Smooth muscle cell (in vitro differentiated cells): ENCODE measurements around the gene NPAP1. TPM values are rescaled to one million over a fixed set of nuclear protein-coding genes. Genes with fewer than 3 reads are reported as not detected.
"Not testable (repeated sequence)": the region's sequence is repeated elsewhere in the genome, so short reads cannot be mapped to it uniquely, and the experiment has no call there.

ENCODE experiments used
- DNase-seq: peaks from one replicate; lab custom pipeline; 2025; ENCODE audit not compliant: unreplicated experiment; lab: John Stamatoyannopoulos, UW
- H2AFZ ChIP-seq: fragments of 200-600 bp; sonication (generic); 2 replicates; pipeline ENCODE4 v1.6.0; 2016; ENCODE audit warnings: antibody characterized with exemption, low read depth, mild to moderate bottlenecking
- H3F3A ChIP-seq: fragments of 200-600 bp; sonication (generic); 2 replicates; pipeline ENCODE4 v1.6.0; 2017; ENCODE audit warnings: antibody characterized with exemption, low read depth
- H3K27ac ChIP-seq: fragments of 200-600 bp; sonication (generic); 2 replicates; pipeline ENCODE4 v1.5.1; 2016; ENCODE audit warnings: low read depth, mild to moderate bottlenecking
- H3K27me3 ChIP-seq: fragments of 200-600 bp; sonication (generic); 2 replicates; pipeline ENCODE4 v1.6.1; 2016; ENCODE audit warnings: low read depth, mild to moderate bottlenecking
- H3K36me3 ChIP-seq: fragments of 200-600 bp; sonication (generic); 2 replicates; pipeline ENCODE4 v1.5.1; 2016; ENCODE audit warnings: low read depth
- H3K4me1 ChIP-seq: fragments of 200-600 bp; sonication (generic); 2 replicates; pipeline ENCODE4 v1.5.1; 2016; ENCODE audit warnings: low read depth
- H3K4me2 ChIP-seq: fragments of 200-600 bp; sonication (generic); 2 replicates; pipeline ENCODE4 v1.6.0; 2016; ENCODE audit warnings: mild to moderate bottlenecking
- H3K4me3 ChIP-seq: fragments of 200-600 bp; sonication (generic); 2 replicates; pipeline ENCODE4 v1.5.1; 2016; ENCODE audit warnings: mild to moderate bottlenecking
- H3K79me2 ChIP-seq: fragments of 200-600 bp; sonication (generic); 2 replicates; pipeline ENCODE4 v1.6.0; 2016; ENCODE audit warnings: low read depth, mild to moderate bottlenecking
- H3K9ac ChIP-seq: fragments of 200-600 bp; sonication (generic); 2 replicates; pipeline ENCODE4 v1.6.0; 2016; ENCODE audit warnings: low read depth
- H3K9me3 ChIP-seq: fragments of 200-600 bp; sonication (generic); replicated peaks from 2 replicates; pipeline ENCODE4 v1.5.1; 2016; ENCODE audit warnings: low read depth
- H4K20me1 ChIP-seq: fragments of 200-600 bp; sonication (generic); 2 replicates; pipeline ENCODE4 v1.6.0; 2016; ENCODE audit warnings: low read depth
- CTCF ChIP-seq: fragments of 200-600 bp; sonication (generic); IDR thresholded peaks from 2 replicates; pipeline ENCODE4 v1.5.1; 2017; ENCODE audit warnings: borderline replicate concordance, mild to moderate bottlenecking, antibody characterized with exemption; ENCODE audit not compliant: insufficient read depth, poor library complexity, severe bottlenecking
- WGBS: methylation state at CpG from one replicate; pipeline ENCODE4 v1.1.7; 2016; ENCODE audit warnings: low lambda C conversion rate; 5-methylcytosine and 5-hydroxymethylcytosine counted together
- polyA plus RNA-seq: library from polyadenylated mRNA; unstranded; fragments of >200 nt; fragmentation: Nextera tagmentation; extraction: Ambion mirVana; gene quantifications from 2 replicates; pipeline ENCODE4 v1.2.1, GENCODE V29; 2016
- total RNA-seq: library from RNA; depleted of rRNA; stranded (reverse); fragments of >200 nt; gene quantifications from 2 replicates; pipeline ENCODE4 v1.2.3, GENCODE V29; 2014

Gene NPAP1
- total and polyA plus RNA-seq, 2 experiments from 2014 or later: 0.04 TPM; not detected in 1

DNA sequence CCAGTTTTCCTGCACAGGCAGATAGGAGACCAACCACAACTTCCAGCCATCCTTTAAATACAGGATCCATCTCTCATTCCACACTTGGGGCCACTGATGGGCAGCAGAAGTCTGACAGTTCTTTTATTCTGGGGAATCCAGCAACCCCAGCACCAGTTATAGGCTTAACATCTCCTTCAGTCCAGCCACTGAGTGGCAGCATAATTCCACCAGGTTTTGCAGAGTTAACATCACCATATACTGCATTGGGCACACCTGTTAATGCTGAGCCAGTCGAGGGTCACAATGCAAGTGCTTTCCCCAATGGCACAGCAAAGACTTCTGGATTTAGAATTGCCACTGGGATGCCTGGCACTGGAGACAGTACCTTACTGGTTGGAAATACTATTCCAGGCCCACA lies 2.9 kb downstream of the NPAP1 start:
- no peak for TF ChIP-seq CTCF
- H3K27me3 ChIP-seq: no peaks in the 10 kb centered on the region
- H3K27ac ChIP-seq: no peak overlapping the region
- no peak overlapping the region for H3K4me3 ChIP-seq
- H4K20me1 ChIP-seq: no peaks in the 10 kb centered on the region
- H3K9ac ChIP-seq: no peak overlapping the region
- H3K79me2 ChIP-seq: no peaks in the 10 kb centered on the region
- 50% methylated on average over 1 of the region's 1 CpG for WGBS
- H2AFZ ChIP-seq: no peak overlapping the region
- H3K4me1 ChIP-seq: no peaks in the 10 kb centered on the region
- no peaks in the 10 kb centered on the region for H3K36me3 ChIP-seq
- DNase-seq: no peak
- no peak overlapping the region for H3K4me2 ChIP-seq
- H3F3A ChIP-seq: no peaks in the 10 kb centered on the region
- H3K9me3 ChIP-seq: no peaks in the 10 kb centered on the region

GRCh38 chr15:24682002-24682401 lies 6.4 kb downstream of the NPAP1 start:
- no peaks in the 10 kb centered on the region for H3K9me3 ChIP-seq
- no peaks in the 10 kb centered on the region for H3K4me1 ChIP-seq
- no peaks in the 10 kb centered on the region for H3K27me3 ChIP-seq
- no peak overlapping the region for H3K27ac ChIP-seq
- no peaks in the 10 kb centered on the region for H3K79me2 ChIP-seq
- WGBS: 71% methylated on average over 3 of the region's 3 CpGs
- DNase-seq: no peak
- H4K20me1 ChIP-seq: no peaks in the 10 kb centered on the region
- no peak overlapping the region for H3K4me3 ChIP-seq
- H3K4me2 ChIP-seq: no peak overlapping the region
- no peaks in the 10 kb centered on the region for H3F3A ChIP-seq
- TF ChIP-seq CTCF: no peak
- H2AFZ ChIP-seq: no peak overlapping the region
- H3K9ac ChIP-seq: no peak overlapping the region
- H3K36me3 ChIP-seq: no peaks in the 10 kb centered on the region

- H3K27ac ChIP-seq, H3K4me3 ChIP-seq: not testable (repeated sequence)
Measured at GRCh38 chr15:24682905-24683304, 7.3 kb downstream of the NPAP1 start.

GRCh38 chr15:24683736-24684135 lies 8.2 kb downstream of the NPAP1 start:
- H3K36me3 ChIP-seq: no peaks in the 10 kb centered on the region
- DNase-seq: no peak
- no peak overlapping the region for H3K9ac ChIP-seq
- no peak overlapping the region for H3K4me2 ChIP-seq
- no peaks in the 10 kb centered on the region for H3K79me2 ChIP-seq
- H2AFZ ChIP-seq: no peak overlapping the region
- no peaks in the 10 kb centered on the region for H3K9me3 ChIP-seq
- no peak overlapping the region for H3K27ac ChIP-seq
- H3K4me1 ChIP-seq: no peaks in the 10 kb centered on the region
- H3K4me3 ChIP-seq: no peak overlapping the region
- H4K20me1 ChIP-seq: no peaks in the 10 kb centered on the region
- no peaks in the 10 kb centered on the region for H3K27me3 ChIP-seq
- TF ChIP-seq CTCF: no peak
- no peaks in the 10 kb centered on the region for H3F3A ChIP-seq
- WGBS: 86% methylated on average over 1 of the region's 1 CpG

More at GRCh38 chr15:24682905-24683304, 7.3 kb downstream of the NPAP1 start:
- not testable (repeated sequence) for H2AFZ ChIP-seq, H3K4me2 ChIP-seq, H3K36me3 ChIP-seq, H3K9ac ChIP-seq, H3K4me1 ChIP-seq, DNase-seq, H3K9me3 ChIP-seq, H4K20me1 ChIP-seq, H3K27me3 ChIP-seq, H3K79me2 ChIP-seq, H3F3A ChIP-seq
- 79% methylated on average over 4 of the region's 4 CpGs for WGBS
